Thyroid gland (tissue), 4 donors: ENCODE results near the gene GRHL1.

Experiments used
- POLR2A ChIP-seq, 2 donors: fragments of 450-650 bp; IDR thresholded peaks; one replicate each; pipeline ENCODE4 v1.6.1; 2017; ENCODE audit warnings: antibody characterized with exemption in 2 of 2, mild to moderate bottlenecking in 2 of 2, moderate library complexity in 1 of 2
- TF ChIP-seq, protein P1 (sequence below), 6 experiments: fragments of 200-600 bp in 3 of 6; fragments of 450-650 bp in 3 of 6; sonication (generic) in 3 of 6; IDR thresholded peaks; one replicate each; pipeline ENCODE4 v1.5.1; 2016 to 2019; ENCODE audit warnings: antibody characterized with exemption in 6 of 6, mild to moderate bottlenecking in 2 of 6, inconsistent platforms in 1 of 6, moderate library complexity in 1 of 6

GRCh38 chr2:9910699-9911098 is 40.8 kb upstream of the GRHL1 start:
- TF ChIP-seq, protein P1, sequence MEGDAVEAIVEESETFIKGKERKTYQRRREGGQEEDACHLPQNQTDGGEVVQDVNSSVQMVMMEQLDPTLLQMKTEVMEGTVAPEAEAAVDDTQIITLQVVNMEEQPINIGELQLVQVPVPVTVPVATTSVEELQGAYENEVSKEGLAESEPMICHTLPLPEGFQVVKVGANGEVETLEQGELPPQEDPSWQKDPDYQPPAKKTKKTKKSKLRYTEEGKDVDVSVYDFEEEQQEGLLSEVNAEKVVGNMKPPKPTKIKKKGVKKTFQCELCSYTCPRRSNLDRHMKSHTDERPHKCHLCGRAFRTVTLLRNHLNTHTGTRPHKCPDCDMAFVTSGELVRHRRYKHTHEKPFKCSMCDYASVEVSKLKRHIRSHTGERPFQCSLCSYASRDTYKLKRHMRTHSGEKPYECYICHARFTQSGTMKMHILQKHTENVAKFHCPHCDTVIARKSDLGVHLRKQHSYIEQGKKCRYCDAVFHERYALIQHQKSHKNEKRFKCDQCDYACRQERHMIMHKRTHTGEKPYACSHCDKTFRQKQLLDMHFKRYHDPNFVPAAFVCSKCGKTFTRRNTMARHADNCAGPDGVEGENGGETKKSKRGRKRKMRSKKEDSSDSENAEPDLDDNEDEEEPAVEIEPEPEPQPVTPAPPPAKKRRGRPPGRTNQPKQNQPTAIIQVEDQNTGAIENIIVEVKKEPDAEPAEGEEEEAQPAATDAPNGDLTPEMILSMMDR (IDR thresholded peaks at IDR 0.05), result no peak
- no peak for TF ChIP-seq POLR2A (IDR thresholded peaks at IDR 0.05)
